Esophagus muscularis mucosa (tissue), 4 donors: Measurements from ENCODE around the gene PTPRN2. TPM values are rescaled to one million over a fixed set of nuclear protein-coding genes. Genes with fewer than 3 reads are reported as not detected.

Source experiments
- DNase-seq: peaks from one replicate; pipeline ENCODE4 v3.0.0-alpha.2; 2017; ENCODE audit errors: extremely low spot score
- H3K27ac ChIP-seq, 4 donors: fragments of 200-600 bp; sonication (generic); replicated peaks in 1 of 4; 1 replicate in 3 of 4; 2 replicates in 1 of 4; pipeline ENCODE4 v1.5.1; 2016 to 2019; ENCODE audit warnings: mild to moderate bottlenecking in 1 of 4
- H3K27me3 ChIP-seq, 4 donors: fragments of 200-600 bp; sonication (generic); one replicate each; pipeline versions ENCODE4 v1.5.1 to v1.6.0; 2016 to 2019
- H3K36me3 ChIP-seq, 4 donors: fragments of 200-600 bp; sonication (generic); one replicate each; pipeline ENCODE4 v1.5.1; 2016 to 2019
- H3K4me1 ChIP-seq, 4 donors: fragments of 200-600 bp; sonication (generic); one replicate each; pipeline ENCODE4 v1.5.1; 2016 to 2019
- H3K4me3 ChIP-seq, 4 donors: fragments of 200-600 bp; sonication (generic); 1 replicate in 2 of 4; 2 replicates in 2 of 4; pipeline ENCODE4 v1.5.1; 2016 to 2019; ENCODE audit warnings: mild to moderate bottlenecking in 4 of 4, moderate library complexity in 1 of 4
- H3K9me3 ChIP-seq, 4 donors: fragments of 200-600 bp; sonication (generic); 1 replicate in 3 of 4; 2 replicates in 1 of 4; pipeline ENCODE4 v1.5.1; 2016 to 2019
- EP300 ChIP-seq: sonication (generic); formaldehyde crosslinking; IDR thresholded peaks from one replicate; pipeline ENCODE4 v1.6.1; 2017; ENCODE audit warnings: antibody characterized with exemption
- POLR2A ChIP-seq: fragments of 450-650 bp; IDR thresholded peaks from one replicate; pipeline ENCODE4 v1.6.1; 2017; ENCODE audit warnings: antibody characterized with exemption, moderate library complexity, mild to moderate bottlenecking, low read depth
- POLR2AphosphoS5 ChIP-seq, 2 donors: sonication (generic); formaldehyde crosslinking; IDR thresholded peaks; one replicate each; pipeline ENCODE4 v1.6.1; 2017; ENCODE audit warnings: antibody characterized with exemption in 2 of 2
- WGBS: methylation state at CpG from one replicate; pipeline ENCODE4 v1.1.5; 2018; 5-methylcytosine and 5-hydroxymethylcytosine counted together
- intact Hi-C: fragments of 100-400 bp; cut with DNase I; formaldehyde crosslinking; loops from one replicate; pipeline ENCODE4 v1.15.1; 2023
- total RNA-seq, 4 donors: library from RNA; depleted of rRNA; stranded (reverse); fragments of >200 nt; gene quantifications; one replicate each; pipeline versions ENCODE4 v1.1.0 to v1.2.1, GENCODE V29; 2016
- TF ChIP-seq, protein P1 (sequence below), 3 experiments: fragments of 200-600 bp in 2 of 3; fragments of 450-650 bp in 1 of 3; sonication (generic) in 2 of 3; IDR thresholded peaks; one replicate each; pipeline ENCODE4 v1.5.1; 2017 to 2019; ENCODE audit warnings: antibody characterized with exemption in 3 of 3, mild to moderate bottlenecking in 2 of 3, moderate library complexity in 1 of 3

PTPRN2 gene
- total RNA-seq, 4 donors from 2014 or later = 2.1 to 3.1 (median 3.1) TPM

DNA sequence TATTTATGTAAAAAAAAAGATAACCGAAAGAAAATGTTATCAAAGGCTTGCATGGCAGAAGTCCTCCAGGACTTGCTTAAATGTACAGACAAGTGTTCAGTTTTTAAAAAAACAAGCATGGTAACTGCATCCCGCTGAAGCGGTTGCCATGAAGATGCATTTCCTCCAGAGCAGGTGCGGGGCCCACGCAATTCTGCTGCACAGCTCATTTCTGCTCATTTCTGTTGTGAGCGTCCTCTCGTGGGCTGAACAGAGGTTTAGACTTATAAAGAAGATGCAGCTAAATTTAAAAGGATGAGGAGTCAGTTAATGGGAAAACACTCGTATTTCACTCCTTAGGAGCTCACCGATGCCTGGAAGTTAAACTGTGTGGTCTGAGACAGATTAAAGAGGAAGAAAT lies 1003.2 kb downstream of the PTPRN2 start:
- H3K36me3 ChIP-seq = no peaks in the 10 kb centered on the region
- intact Hi-C loops = no loop called here
- H3K27ac ChIP-seq = no peak overlapping the region
- no peak for TF ChIP-seq POLR2AphosphoS5 (IDR thresholded peaks at IDR 0.05)
- no peak for TF ChIP-seq EP300
- no peak for TF ChIP-seq POLR2A
- TF ChIP-seq, protein P1, sequence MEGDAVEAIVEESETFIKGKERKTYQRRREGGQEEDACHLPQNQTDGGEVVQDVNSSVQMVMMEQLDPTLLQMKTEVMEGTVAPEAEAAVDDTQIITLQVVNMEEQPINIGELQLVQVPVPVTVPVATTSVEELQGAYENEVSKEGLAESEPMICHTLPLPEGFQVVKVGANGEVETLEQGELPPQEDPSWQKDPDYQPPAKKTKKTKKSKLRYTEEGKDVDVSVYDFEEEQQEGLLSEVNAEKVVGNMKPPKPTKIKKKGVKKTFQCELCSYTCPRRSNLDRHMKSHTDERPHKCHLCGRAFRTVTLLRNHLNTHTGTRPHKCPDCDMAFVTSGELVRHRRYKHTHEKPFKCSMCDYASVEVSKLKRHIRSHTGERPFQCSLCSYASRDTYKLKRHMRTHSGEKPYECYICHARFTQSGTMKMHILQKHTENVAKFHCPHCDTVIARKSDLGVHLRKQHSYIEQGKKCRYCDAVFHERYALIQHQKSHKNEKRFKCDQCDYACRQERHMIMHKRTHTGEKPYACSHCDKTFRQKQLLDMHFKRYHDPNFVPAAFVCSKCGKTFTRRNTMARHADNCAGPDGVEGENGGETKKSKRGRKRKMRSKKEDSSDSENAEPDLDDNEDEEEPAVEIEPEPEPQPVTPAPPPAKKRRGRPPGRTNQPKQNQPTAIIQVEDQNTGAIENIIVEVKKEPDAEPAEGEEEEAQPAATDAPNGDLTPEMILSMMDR (IDR thresholded peaks at IDR 0.05) = no peak
- peaks cover 0 to 4% (median 0%) of the 10 kb centered on the region in 4 donors for H3K9me3 ChIP-seq
- H3K4me3 ChIP-seq = no peak overlapping the region
- WGBS = 81% methylated on average over 9 of the region's 9 CpGs
- H3K27me3 ChIP-seq = peaks cover 0 to 72% (median 0%) of the 10 kb centered on the region in 4 donors
- no peaks in the 10 kb centered on the region for H3K4me1 ChIP-seq
- no peak for DNase-seq

DNA sequence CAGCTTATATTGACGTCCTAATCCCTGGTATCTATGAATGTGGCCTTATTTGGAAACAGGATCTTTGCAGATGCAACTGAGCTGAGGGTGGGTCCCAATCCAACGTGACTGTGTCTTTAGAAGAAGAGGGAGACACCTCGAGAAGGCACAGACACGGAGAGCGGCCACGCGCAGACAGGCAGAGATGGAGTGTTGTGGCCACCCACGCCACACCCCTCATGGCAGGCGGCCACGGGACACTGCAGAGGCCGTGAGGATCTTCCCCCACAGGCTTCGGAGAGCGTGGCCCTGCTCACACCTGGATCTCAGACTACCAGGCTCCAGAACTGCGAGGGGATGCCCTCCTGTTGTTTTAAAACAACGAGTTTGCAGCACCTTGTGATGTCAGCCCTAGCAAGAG lies 1005.9 kb downstream of the PTPRN2 start:
- H3K4me3 ChIP-seq = no peak overlapping the region
- H3K9me3 ChIP-seq = peaks cover 0 to 4% (median 0%) of the 10 kb centered on the region in 4 donors
- H3K4me1 ChIP-seq = no peaks in the 10 kb centered on the region
- intact Hi-C loops = no loop called here
- 71% methylated on average over 15 of the region's 15 CpGs for WGBS
- TF ChIP-seq, protein P1 (IDR thresholded peaks at IDR 0.05) = no peak
- no peak for TF ChIP-seq POLR2A
- no peak for TF ChIP-seq POLR2AphosphoS5 (IDR thresholded peaks at IDR 0.05)
- no peak overlapping the region for H3K27ac ChIP-seq
- no peak for DNase-seq
- peaks cover 0 to 52% (median 0%) of the 10 kb centered on the region in 4 donors for H3K27me3 ChIP-seq
- no peaks in the 10 kb centered on the region for H3K36me3 ChIP-seq

DNA sequence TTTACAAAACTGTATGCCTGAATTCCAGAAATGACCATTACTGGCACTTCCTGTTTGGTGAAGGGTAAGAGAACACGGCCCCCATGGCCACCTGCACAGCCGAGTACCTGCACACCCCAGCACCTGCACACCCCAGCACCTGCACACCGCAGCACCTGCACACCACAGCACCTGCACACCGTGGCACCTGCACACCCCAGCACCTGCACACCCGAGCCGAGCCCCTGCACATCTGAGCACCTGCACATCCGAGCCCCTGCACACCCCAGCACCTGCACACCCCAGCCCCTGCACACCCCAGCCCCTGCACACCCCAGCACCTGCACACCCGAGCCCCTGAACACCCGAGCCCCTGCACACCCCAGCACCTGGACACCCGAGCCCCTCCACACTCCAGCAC lies 1007.3 kb downstream of the PTPRN2 start:
- no peak for TF ChIP-seq POLR2A
- TF ChIP-seq POLR2AphosphoS5 (IDR thresholded peaks at IDR 0.05) = no peak
- TF ChIP-seq, protein P1 (IDR thresholded peaks at IDR 0.05) = no peak
- no peak for TF ChIP-seq EP300
- Histone ChIP-seq H3K4me3 (no peak overlapping the region), H3K4me1 (no peaks in the 10 kb centered on the region), H3K9me3 (peaks cover 0 to under 1% (median 0%) of the 10 kb centered on the region in 4 donors), H3K27me3 (peaks cover 0 to 40% (median 0%) of the 10 kb centered on the region in 4 donors), H3K36me3 (no peaks in the 10 kb centered on the region), H3K27ac (no peak overlapping the region)
- intact Hi-C loops = no loop called here
- WGBS = 79% methylated on average over 7 of the region's 10 CpGs
- DNase-seq = no peak

DNA sequence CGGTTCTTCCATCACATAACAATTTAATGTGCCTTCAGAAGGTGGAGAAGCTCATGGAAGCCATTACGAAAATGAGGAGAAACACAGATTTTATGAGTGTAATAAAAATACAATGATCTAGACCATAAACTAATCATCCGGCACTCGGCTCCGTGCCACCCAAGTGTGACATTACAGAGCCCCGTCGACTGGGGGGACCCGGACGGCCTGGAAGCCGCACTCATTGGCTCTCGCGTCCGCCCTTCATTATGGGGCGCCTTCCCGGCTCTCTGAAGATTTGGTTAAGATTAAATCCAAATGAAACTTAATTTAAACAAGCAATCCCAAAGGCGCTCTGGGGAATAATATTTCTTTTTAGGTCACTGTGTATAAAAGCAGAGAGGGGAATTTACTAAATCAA lies 1008.2 kb downstream of the PTPRN2 start:
- intact Hi-C loops = no loop called here
- Histone ChIP-seq H3K4me1 (no peaks in the 10 kb centered on the region), H3K4me3 (no peak overlapping the region), H3K27me3 (peaks cover 0 to 31% (median 0%) of the 10 kb centered on the region in 4 donors), H3K36me3 (no peaks in the 10 kb centered on the region), H3K27ac (no peak overlapping the region), H3K9me3 (no peaks in the 10 kb centered on the region)
- 85% methylated on average over 16 of the region's 16 CpGs for whole genome bisulfite sequencing
- DNase-seq = no peak
- TF ChIP-seq POLR2AphosphoS5 (IDR thresholded peaks at IDR 0.05) (no peak), POLR2A (no peak), EP300 (no peak)
- TF ChIP-seq, protein P1 (IDR thresholded peaks at IDR 0.05) = no peak

DNA sequence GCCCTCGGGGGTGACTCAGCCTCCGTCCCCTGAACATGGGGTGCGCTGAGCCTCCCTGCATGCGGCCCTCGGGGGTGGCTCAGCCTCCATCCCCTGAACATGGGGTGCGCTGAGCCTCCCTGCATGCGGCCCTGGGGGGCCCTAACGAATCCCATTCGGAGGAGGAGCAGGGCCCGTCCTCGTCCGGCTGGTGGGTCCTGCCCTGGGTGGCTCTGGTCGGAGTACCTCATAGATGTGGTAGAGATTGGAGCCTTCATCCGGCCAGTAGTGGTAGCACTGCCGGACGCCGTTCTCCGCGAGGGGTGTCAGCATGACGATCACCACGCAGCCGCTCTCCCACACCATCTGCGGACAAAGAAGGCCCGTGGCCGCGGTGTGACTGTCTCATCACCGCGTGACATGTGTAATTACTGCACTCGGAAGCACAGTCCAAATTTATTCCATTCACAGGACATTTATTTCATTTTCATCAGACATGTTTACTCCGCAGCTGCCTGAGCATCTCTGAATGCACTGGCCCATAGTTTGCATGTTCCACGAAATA lies 1009.8 kb downstream of the PTPRN2 start:
- Histone ChIP-seq H3K4me3 (no peak overlapping the region), H3K36me3 (no peaks in the 10 kb centered on the region), H3K27ac (no peak overlapping the region), H3K27me3 (peaks cover 0 to 30% (median 0%) of the 10 kb centered on the region in 4 donors), H3K9me3 (no peaks in the 10 kb centered on the region), H3K4me1 (no peaks in the 10 kb centered on the region)
- no peak for DNase-seq
- TF ChIP-seq EP300 (no peak), POLR2A (no peak), POLR2AphosphoS5 (IDR thresholded peaks at IDR 0.05) (no peak)
- TF ChIP-seq, protein P1 (IDR thresholded peaks at IDR 0.05) = no peak
- 95% methylated on average over 19 of the region's 31 CpGs for WGBS
- intact Hi-C loops = no loop called here
